ENCODE data around the gene PRICKLE2.

The PRICKLE2 gene

GRCh38 chr3:64234571-64234970 lies 9.3 kb upstream of the PRICKLE2 start:
- in situ Hi-C loops (cut with MboI; ENCODE audit: low sequenced_read_pairs, unreplicated experiment), result no loop called here
- no peak for DNase-seq (ENCODE audit: low spot score)
- TF ChIP-seq CTCF (IDR thresholded peaks at IDR 0.05; ENCODE audit: borderline replicate concordance, control extremely low read depth, extremely low read depth, insufficient read depth, missing control alignments), result no peak

GRCh38 chr3:64232821-64233220 lies 7.6 kb upstream of the PRICKLE2 start:
- in situ Hi-C loops (cut with MboI; ENCODE audit: low sequenced_read_pairs, unreplicated experiment), result no loop called here
- TF ChIP-seq CTCF (IDR thresholded peaks at IDR 0.05; ENCODE audit: borderline replicate concordance, control extremely low read depth, extremely low read depth, insufficient read depth, missing control alignments), result no peak
- no peak for DNase-seq (ENCODE audit: low spot score)

- TF ChIP-seq CTCF (IDR thresholded peaks at IDR 0.05; ENCODE audit: borderline replicate concordance, control extremely low read depth, extremely low read depth, insufficient read depth, missing control alignments), result no peak
- no peak for DNase-seq (ENCODE audit: low spot score)
- in situ Hi-C loops (cut with MboI; ENCODE audit: low sequenced_read_pairs, unreplicated experiment), result no loop called here
Observed at GRCh38 chr3:64229903-64230302, 4.6 kb upstream of the PRICKLE2 start.

GRCh38 chr3:64228110-64228509 lies 2.8 kb upstream of the PRICKLE2 start:
- no peak for TF ChIP-seq CTCF (IDR thresholded peaks at IDR 0.05; ENCODE audit: borderline replicate concordance, control extremely low read depth, extremely low read depth, insufficient read depth, missing control alignments)
- in situ Hi-C loops (cut with MboI; ENCODE audit: low sequenced_read_pairs, unreplicated experiment), result no loop called here
- DNase-seq (ENCODE audit: low spot score), result no peak

- TF ChIP-seq CTCF (IDR thresholded peaks at IDR 0.05; ENCODE audit: borderline replicate concordance, control extremely low read depth, extremely low read depth, insufficient read depth, missing control alignments), result no peak
- in situ Hi-C loops (cut with MboI; ENCODE audit: low sequenced_read_pairs, unreplicated experiment), result no loop called here
- DNase-seq (ENCODE audit: low spot score), result no peak
Observed at GRCh38 chr3:64226730-64227129, 1.5 kb upstream of the PRICKLE2 start.

GRCh38 chr3:64225695-64226499 lies 631 bp upstream of the PRICKLE2 start:
- no peak for DNase-seq (ENCODE audit: low spot score)
- no peak for TF ChIP-seq CTCF (IDR thresholded peaks at IDR 0.05; ENCODE audit: borderline replicate concordance, control extremely low read depth, extremely low read depth, insufficient read depth, missing control alignments)
- in situ Hi-C loops (cut with MboI; ENCODE audit: low sequenced_read_pairs, unreplicated experiment), result no loop called here

All from GM13976 (cell line).